CD4-positive, alpha-beta memory T cell (primary cell): Measurements from ENCODE around the gene PRR20G. TPM values are rescaled to one million over a fixed set of nuclear protein-coding genes. Genes with fewer than 3 reads are reported as not detected.

ENCODE experiments used
- CTCF ChIA-PET: fragments of 350-600 bp; sonication (Branson Sonifier 250); formaldehyde crosslinking; loops from one replicate; lab custom pipeline; 2021; ENCODE audit warnings: inconsistent platforms; ENCODE audit not compliant: partially characterized antibody; lab: Charles Lee
- POLR2A ChIA-PET: fragments of 350-600 bp; sonication (Branson Sonifier 250); formaldehyde crosslinking; loops from one replicate; lab custom pipeline; 2021; ENCODE audit not compliant: partially characterized antibody; lab: Charles Lee
- DNase-seq, 5 donors: peaks; one replicate each; pipeline versions ENCODE4 v3.0.0 to v3.0.0-alpha.2; 2020 to 2022; ENCODE audit warnings: mixed read lengths in 1 of 5
- H3K27ac ChIP-seq: one replicate; pipeline ENCODE4 v1.7.0; 2013; ENCODE audit warnings: low read depth, low read length
- H3K27me3 ChIP-seq: 2 replicates; pipeline ENCODE4 v1.7.0; 2013; ENCODE audit warnings: mild to moderate bottlenecking, low read length, moderate library complexity; ENCODE audit not compliant: insufficient read depth
- H3K36me3 ChIP-seq: 2 replicates; pipeline ENCODE4 v1.7.0; 2013; ENCODE audit warnings: mild to moderate bottlenecking, low read length, moderate library complexity; ENCODE audit not compliant: insufficient read depth
- H3K4me1 ChIP-seq: 2 replicates; pipeline ENCODE4 v1.7.0; 2013; ENCODE audit warnings: mild to moderate bottlenecking, low read length, moderate library complexity; ENCODE audit not compliant: insufficient read depth
- H3K4me3 ChIP-seq, 2 donors: one replicate each; pipeline ENCODE4 v1.7.0; 2013; ENCODE audit warnings: low read length in 2 of 2, mild to moderate bottlenecking in 1 of 2
- H3K9me3 ChIP-seq, 2 donors: one replicate each; pipeline ENCODE4 v1.7.0; 2013; ENCODE audit warnings: low read length in 2 of 2, control low read depth in 1 of 2; ENCODE audit not compliant: control insufficient read depth in 1 of 2
- H3K27ac Mint-ChIP-seq, 7 donors: one replicate each; pipeline ENCODE4 v1.8.0; 2020 to 2021; ENCODE audit warnings: mixed read lengths in 7 of 7, mild to moderate bottlenecking in 6 of 7, inconsistent platforms in 3 of 7, moderate library complexity in 3 of 7
- H3K27me3 Mint-ChIP-seq, 2 donors: one replicate each; pipeline ENCODE4 v1.8.0; 2020 to 2021; ENCODE audit warnings: mixed read lengths in 2 of 2
- H3K36me3 Mint-ChIP-seq, 2 donors: one replicate each; pipeline ENCODE4 v1.8.0; 2020 to 2021; ENCODE audit warnings: mixed read lengths in 2 of 2, inconsistent platforms in 1 of 2, mild to moderate bottlenecking in 1 of 2
- H3K4me1 Mint-ChIP-seq, 4 donors: one replicate each; pipeline ENCODE4 v1.8.0; 2020 to 2021; ENCODE audit warnings: mixed read lengths in 4 of 4, mild to moderate bottlenecking in 1 of 4
- H3K4me3 Mint-ChIP-seq, 8 donors: one replicate each; pipeline ENCODE4 v1.8.0; 2020 to 2021; ENCODE audit warnings: mixed read lengths in 8 of 8, mild to moderate bottlenecking in 7 of 8, moderate library complexity in 6 of 8, inconsistent platforms in 3 of 8
- H3K9me3 Mint-ChIP-seq, 8 donors: one replicate each; pipeline ENCODE4 v1.8.0; 2020 to 2021; ENCODE audit warnings: mixed read lengths in 8 of 8, mild to moderate bottlenecking in 5 of 8, inconsistent platforms in 3 of 8, moderate library complexity in 1 of 8
- intact Hi-C: fragments of 100-400 bp; cut with micrococcal nuclease; formaldehyde crosslinking; loops from one replicate; pipeline ENCODE4 v1.15.1; 2023
- polyA plus RNA-seq, 2 donors: library from polyadenylated mRNA; unstranded; fragments of 300-500 nt; fragmentation: Illumina TruSeq; gene quantifications; one replicate each; pipeline ENCODE4 v1.2.3, GENCODE V29; 2021
- total RNA-seq, 2 experiments: library from RNA; stranded (reverse); gene quantifications; one replicate each; pipeline ENCODE4 v1.2.3, GENCODE V29; 2021

Gene PRR20G
- total and polyA plus RNA-seq, 4 experiments from 2014 or later, result not detected

DNA sequence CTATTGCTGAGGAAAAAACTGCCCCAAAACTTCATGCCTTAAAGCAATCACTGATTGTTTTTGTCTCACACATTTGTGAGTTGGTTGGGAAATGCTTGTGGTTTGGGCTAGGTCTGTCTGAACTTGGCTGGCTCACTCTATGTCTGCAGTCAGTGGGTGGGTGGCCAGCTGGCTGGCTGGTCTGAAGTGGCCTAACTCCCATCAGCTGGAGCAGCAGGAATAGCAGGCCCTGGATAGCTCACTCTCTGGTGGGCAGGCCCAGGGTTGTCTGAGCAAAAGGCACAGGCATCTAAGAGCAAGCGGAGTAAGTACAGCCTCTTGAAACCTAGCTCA is 37.7 kb upstream of the PRR20G start:
- no peak overlapping the region for H3K4me3 ChIP-seq
- Mint-ChIP-seq H3K4me3 (no peak overlapping the region), H3K9me3 (peaks cover 4 to 33% (median 22%) of the 10 kb centered on the region in 8 donors), H3K4me1 (no peaks in the 10 kb centered on the region), H3K27ac (no peak overlapping the region), H3K27me3 (peaks cover 3 to 5% of the 10 kb centered on the region in 2 donors), H3K36me3 (peaks cover 2 to 6% of the 10 kb centered on the region in 2 donors)
- ChIA-PET POLR2A (no interaction called here), CTCF (no interaction called here)
- no peaks in the 10 kb centered on the region for H3K36me3 ChIP-seq
- no peak for DNase-seq
- peaks cover 4% of the 10 kb centered on the region for H3K27me3 ChIP-seq
- intact Hi-C loops, result no loop called here
- no peak overlapping the region for H3K27ac ChIP-seq
- no peaks in the 10 kb centered on the region for H3K9me3 ChIP-seq
- no peaks in the 10 kb centered on the region for H3K4me1 ChIP-seq

DNA sequence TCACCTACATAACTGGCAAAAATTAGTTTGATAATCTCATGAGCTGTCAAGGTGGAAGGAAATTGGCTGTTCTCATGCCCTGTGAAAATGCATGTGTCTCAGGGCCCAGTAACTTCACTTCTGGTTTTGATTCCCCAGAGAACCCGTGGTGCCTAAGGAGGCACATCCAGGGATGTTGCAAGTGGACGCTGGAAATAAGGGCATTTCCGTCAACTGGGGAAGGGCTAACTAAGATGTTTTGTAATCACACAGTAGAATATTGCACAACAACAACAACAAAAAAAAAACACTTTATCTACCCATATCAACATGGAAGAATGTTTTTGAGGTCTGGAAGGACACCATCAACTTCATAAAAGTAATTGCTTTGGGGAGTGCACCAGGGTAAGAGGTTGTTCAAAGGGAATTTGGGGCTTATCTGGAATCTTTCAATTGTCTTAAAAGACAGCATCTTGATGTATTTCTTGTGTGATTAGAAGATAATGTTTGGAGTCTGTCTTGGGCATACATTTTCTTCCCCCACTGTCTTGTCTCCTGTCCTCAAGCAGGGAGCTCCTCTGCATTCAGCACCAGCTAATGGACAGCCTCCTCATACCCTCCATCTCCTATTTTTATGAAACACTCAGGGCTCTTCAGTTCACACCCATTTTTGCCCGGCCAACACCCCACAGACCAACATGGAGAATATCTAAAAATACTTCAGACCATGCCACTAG is 37.2 kb upstream of the PRR20G start:
- ChIA-PET CTCF (no interaction called here), POLR2A (no interaction called here)
- Mint-ChIP-seq H3K9me3 (peaks cover 2 to 28% (median 16%) of the 10 kb centered on the region in 8 donors), H3K27me3 (peaks cover 1 to 5% of the 10 kb centered on the region in 2 donors), H3K36me3 (peaks cover 0 to 4% of the 10 kb centered on the region in 2 donors), H3K27ac (no peak overlapping the region), H3K4me1 (no peaks in the 10 kb centered on the region), H3K4me3 (no peak overlapping the region)
- no peak for DNase-seq
- no peaks in the 10 kb centered on the region for H3K9me3 ChIP-seq
- H3K4me1 ChIP-seq, result no peaks in the 10 kb centered on the region
- H3K4me3 ChIP-seq, result no peak overlapping the region
- H3K27ac ChIP-seq, result no peak overlapping the region
- no peaks in the 10 kb centered on the region for H3K36me3 ChIP-seq
- intact Hi-C loops, result no loop called here
- H3K27me3 ChIP-seq, result peaks cover 4% of the 10 kb centered on the region

DNA sequence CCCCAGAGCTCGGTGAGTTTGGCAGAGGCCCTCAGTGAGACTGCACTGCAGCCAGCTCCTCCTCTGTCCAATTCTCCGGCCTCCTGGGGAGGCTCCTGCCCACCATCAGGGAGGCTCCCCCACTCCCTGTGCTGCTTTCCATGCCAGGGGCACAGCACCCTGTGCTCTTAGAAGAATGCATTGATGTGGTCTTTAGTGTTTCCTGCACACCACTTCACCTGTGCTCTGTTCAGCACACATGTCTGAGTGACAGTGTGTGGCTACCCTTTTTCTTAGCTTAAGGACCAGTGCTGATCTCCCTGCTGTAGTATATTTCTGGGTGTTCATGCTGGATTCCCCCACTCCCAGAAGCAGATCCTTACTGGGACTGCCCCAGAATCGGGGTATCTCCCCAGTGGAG is 36.2 kb upstream of the PRR20G start:
- Mint-ChIP-seq H3K27me3 (peaks cover 1 to 5% of the 10 kb centered on the region in 2 donors), H3K4me1 (no peaks in the 10 kb centered on the region), H3K4me3 (no peak overlapping the region), H3K27ac (no peak overlapping the region), H3K36me3 (peaks cover 0 to 2% of the 10 kb centered on the region in 2 donors), H3K9me3 (peaks cover 2 to 21% (median 11%) of the 10 kb centered on the region in 8 donors)
- intact Hi-C loops, result no loop called here
- peaks cover 4% of the 10 kb centered on the region for H3K27me3 ChIP-seq
- DNase-seq, result no peak
- H3K36me3 ChIP-seq, result no peaks in the 10 kb centered on the region
- H3K4me3 ChIP-seq, result no peak overlapping the region
- H3K9me3 ChIP-seq, result no peaks in the 10 kb centered on the region
- ChIA-PET POLR2A (no interaction called here), CTCF (no interaction called here)
- no peak overlapping the region for H3K27ac ChIP-seq
- no peaks in the 10 kb centered on the region for H3K4me1 ChIP-seq

DNA sequence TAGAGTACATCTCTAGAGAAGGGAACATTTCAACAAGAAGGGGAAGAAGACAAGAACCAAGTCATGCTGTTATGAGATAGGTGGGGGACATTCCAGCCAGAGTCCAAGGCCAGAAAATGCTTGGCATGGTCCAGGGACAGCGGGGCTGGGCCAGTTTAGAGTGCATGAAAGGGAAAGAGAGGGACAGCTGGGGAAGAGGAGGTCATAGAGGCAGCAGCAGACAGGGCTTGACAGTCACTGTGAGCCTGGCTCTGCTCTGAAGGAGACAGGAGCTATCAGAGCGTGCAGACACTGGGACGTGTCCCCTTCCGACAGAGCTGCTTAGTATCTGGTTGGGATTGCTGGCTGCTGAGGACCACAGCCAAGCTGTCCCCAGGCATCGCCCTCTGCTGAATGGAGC is 35.7 kb upstream of the PRR20G start:
- peaks cover 2 to 20% (median 11%) of the 10 kb centered on the region in 8 donors for H3K9me3 Mint-ChIP-seq

DNA sequence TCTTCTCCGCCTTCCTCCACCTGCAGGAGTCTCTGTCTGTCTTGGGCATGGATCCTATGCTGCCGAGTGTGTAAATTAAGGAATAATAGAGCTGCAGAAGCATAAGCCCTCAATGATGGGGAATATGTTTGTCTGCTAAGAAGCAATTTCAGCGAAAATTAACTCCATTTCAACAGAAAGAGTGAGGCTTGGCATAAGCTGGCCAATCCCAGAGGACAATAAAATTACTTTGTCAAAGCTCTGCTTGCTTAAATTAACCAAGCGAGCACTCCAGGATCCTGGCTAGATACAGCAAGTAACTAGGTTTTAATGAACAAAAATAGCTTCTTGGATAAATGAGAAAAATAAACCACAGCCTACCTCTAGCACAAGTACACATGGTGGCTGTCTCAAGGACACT is 33.5 kb upstream of the PRR20G start:
- Histone ChIP-seq H3K9me3 (no peaks in the 10 kb centered on the region), H3K36me3 (no peaks in the 10 kb centered on the region), H3K27me3 (peaks cover 4% of the 10 kb centered on the region), H3K4me3 (no peak overlapping the region), H3K27ac (no peak overlapping the region), H3K4me1 (no peaks in the 10 kb centered on the region)
- Mint-ChIP-seq H3K36me3 (no peaks in the 10 kb centered on the region), H3K27ac (no peak overlapping the region), H3K27me3 (peaks cover 1% of the 10 kb centered on the region in 2 donors), H3K4me3 (no peak overlapping the region), H3K9me3 (peaks cover 0 to 9% (median 4%) of the 10 kb centered on the region in 8 donors), H3K4me1 (no peaks in the 10 kb centered on the region)
- CTCF ChIA-PET, result no interaction called here
- POLR2A ChIA-PET, result no interaction called here
- DNase-seq, result no peak
- intact Hi-C loops, result no loop called here

More for the DNA sequence above, 35.7 kb upstream of the PRR20G start:
- Histone ChIP-seq H3K36me3 (no peaks in the 10 kb centered on the region), H3K4me1 (no peaks in the 10 kb centered on the region), H3K4me3 (no peak overlapping the region), H3K27ac (no peak overlapping the region), H3K27me3 (peaks cover 4% of the 10 kb centered on the region), H3K9me3 (no peaks in the 10 kb centered on the region)
- H3K4me3 Mint-ChIP-seq, result no peak overlapping the region
- H3K27ac Mint-ChIP-seq, result no peak overlapping the region
- no peaks in the 10 kb centered on the region for H3K4me1 Mint-ChIP-seq
- no peak for DNase-seq
- peaks cover 0 to 2% of the 10 kb centered on the region in 2 donors for H3K36me3 Mint-ChIP-seq
- CTCF ChIA-PET, result no interaction called here
- POLR2A ChIA-PET, result no interaction called here
- peaks cover 1 to 5% of the 10 kb centered on the region in 2 donors for H3K27me3 Mint-ChIP-seq
- intact Hi-C loops, result no loop called here

- Mint-ChIP-seq H3K36me3 (no peaks in the 10 kb centered on the region), H3K9me3 (peaks cover 0 to 10% (median 3%) of the 10 kb centered on the region in 8 donors), H3K27me3 (peaks cover 1 to 3% of the 10 kb centered on the region in 2 donors), H3K27ac (peak overlapping the region in 1 of 7 donors; percentile 34), H3K4me3 (no peak overlapping the region), H3K4me1 (no peaks in the 10 kb centered on the region)
- no peaks in the 10 kb centered on the region for H3K9me3 ChIP-seq
- DNase-seq, result no peak
- peaks cover 4% of the 10 kb centered on the region for H3K27me3 ChIP-seq
- ChIA-PET POLR2A (no interaction called here), CTCF (no interaction called here)
- H3K4me3 ChIP-seq, result no peak overlapping the region
- H3K27ac ChIP-seq, result no peak overlapping the region
- intact Hi-C loops, result no loop called here
- no peaks in the 10 kb centered on the region for H3K4me1 ChIP-seq
- H3K36me3 ChIP-seq, result no peaks in the 10 kb centered on the region
Observed at GRCh38 chr3:127320529-127321121, 32.8 kb upstream of the PRR20G start.

- Histone ChIP-seq H3K9me3 (no peaks in the 10 kb centered on the region), H3K27me3 (no peaks in the 10 kb centered on the region), H3K27ac (no peak overlapping the region), H3K4me1 (no peaks in the 10 kb centered on the region), H3K36me3 (no peaks in the 10 kb centered on the region), H3K4me3 (no peak overlapping the region)
- intact Hi-C loops, result no loop called here
- ChIA-PET POLR2A (no interaction called here), CTCF (no interaction called here)
- H3K27ac Mint-ChIP-seq, result no peak overlapping the region
- H3K9me3 Mint-ChIP-seq, result peaks cover 0 to 6% (median 2%) of the 10 kb centered on the region in 8 donors
- H3K4me1 Mint-ChIP-seq, result no peaks in the 10 kb centered on the region
- no peaks in the 10 kb centered on the region for H3K36me3 Mint-ChIP-seq
- peaks cover 2 to 4% of the 10 kb centered on the region in 2 donors for H3K27me3 Mint-ChIP-seq
- no peak for DNase-seq
- no peak overlapping the region for H3K4me3 Mint-ChIP-seq
Observed at GRCh38 chr3:127316685-127317084, 28.8 kb upstream of the PRR20G start.
